Smooth muscle cell of the brain vasculature (primary cell): ENCODE measurements around the gene SAT2.

Source experiments
- DNase-seq: peaks from one replicate; pipeline ENCODE4 v3.0.0-alpha.2; 2012; ENCODE audit warnings: low read depth, low spot score

SAT2 gene

GRCh38 chr17:7591596-7591995 lies 36.0 kb downstream of the SAT2 start:
- no peak for DNase-seq

DNA sequence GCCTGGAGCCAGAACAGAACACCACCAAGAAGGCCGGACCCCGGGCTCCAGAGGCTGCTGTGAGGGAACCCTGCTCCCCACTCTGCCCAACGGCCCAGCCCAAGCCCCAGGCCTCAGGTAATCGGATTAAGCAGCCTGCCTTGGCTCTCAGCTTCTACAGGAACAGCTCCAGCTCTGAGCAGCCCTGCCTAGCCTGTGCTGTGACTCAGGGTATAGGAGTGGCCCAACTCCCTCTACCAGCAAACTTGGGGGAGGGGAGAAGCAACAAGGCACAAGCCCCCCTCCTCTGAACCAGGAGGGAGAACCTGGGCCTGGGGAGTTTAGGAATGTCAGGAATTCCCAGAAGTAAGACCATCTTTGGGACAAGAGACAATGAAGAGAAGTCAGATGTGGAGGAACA lies 36.9 kb downstream of the SAT2 start:
- no peak for DNase-seq

DNA sequence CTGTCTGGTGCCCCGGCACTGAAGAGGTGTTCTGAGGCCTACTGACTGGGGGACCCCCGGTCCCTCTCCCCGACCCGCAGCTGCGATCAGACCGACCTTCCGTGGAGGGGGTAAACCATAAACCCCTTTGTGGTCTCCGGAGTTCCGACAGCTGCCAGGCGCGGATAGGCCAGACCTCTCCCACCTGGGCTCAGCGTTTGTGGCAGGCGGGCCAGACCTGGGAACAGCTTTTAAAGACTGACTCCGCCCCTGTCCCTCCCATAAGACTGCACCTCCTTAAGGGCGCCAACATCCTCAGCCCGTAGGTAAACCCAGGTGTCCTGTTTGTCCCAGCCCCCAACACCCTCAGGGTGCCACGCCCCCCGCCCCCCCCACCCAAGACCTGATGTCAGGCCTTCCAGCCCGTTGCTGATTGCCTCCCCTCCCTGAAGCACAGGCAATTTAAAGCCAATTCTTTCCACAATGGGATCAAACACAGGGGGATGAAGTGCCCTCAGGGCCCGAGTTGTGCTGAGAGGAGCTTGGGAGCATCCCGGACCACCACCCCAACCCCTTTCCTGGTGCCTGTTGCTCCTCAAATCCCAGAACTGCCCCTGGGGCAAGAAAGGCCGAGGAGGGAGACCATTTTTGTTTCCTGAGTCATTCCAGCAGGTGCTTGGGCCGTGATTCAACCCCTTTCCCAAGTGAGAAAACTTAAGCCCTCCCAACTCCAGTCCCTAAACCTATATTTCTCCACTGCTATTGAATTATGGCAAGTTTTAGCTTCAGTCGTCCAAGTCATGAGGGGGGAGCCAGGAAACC lies 37.5 kb downstream of the SAT2 start, which contains the start of gene SOX15:
Gene SOX15, minus strand, starts transcription at position 204 of the 801 bp plus-strand sequence. CDS start 418 bp downstream, outside the sequence.
- no peak for DNase-seq

- peak; percentile 70 for DNase-seq
Observed at GRCh38 chr17:7589204-7589868, 38.3 kb downstream of the SAT2 start.

GRCh38 chr17:7588553-7589203 lies 38.9 kb downstream of the SAT2 start:
- no peak for DNase-seq

- DNase-seq: peak; percentile 43
Observed at GRCh38 chr17:7587420-7588151, 40.0 kb downstream of the SAT2 start.

DNA sequence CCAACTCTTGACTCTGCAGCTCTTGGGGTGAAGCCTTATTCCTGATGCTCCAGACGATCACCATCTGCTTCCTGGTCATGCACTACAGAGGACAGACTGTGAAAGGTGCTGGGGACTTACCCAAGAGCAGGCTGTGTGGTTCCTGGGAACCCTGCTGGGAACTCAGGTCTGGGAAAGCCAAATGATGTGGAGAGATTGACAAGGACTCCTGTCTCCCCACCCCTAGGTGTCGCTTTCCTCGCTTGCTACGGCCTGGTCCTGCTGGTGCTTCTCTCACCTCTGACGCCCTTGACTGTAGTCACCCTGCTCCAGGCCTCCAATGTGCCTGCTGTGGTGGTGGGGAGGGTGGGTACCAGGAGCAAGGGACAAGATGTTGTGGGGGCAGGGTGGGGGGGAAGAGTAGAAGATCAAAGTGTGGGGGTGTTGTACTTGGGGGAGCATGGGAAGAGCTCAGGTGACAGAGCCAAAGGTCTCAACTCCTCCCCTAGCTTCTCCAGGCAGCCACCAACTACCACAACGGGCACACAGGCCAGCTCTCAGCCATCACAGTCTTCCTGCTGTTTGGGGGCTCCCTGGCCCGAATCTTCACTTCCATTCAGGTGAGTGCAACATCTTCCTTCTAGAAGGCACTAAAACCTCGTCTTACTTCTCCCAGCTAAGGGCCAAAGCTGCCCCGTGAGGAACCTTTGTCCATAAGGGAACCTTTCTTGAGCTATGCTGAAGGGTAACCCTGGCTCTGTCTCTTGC lies 40.8 kb downstream of the SAT2 start:
- DNase-seq: no peak

DNA sequence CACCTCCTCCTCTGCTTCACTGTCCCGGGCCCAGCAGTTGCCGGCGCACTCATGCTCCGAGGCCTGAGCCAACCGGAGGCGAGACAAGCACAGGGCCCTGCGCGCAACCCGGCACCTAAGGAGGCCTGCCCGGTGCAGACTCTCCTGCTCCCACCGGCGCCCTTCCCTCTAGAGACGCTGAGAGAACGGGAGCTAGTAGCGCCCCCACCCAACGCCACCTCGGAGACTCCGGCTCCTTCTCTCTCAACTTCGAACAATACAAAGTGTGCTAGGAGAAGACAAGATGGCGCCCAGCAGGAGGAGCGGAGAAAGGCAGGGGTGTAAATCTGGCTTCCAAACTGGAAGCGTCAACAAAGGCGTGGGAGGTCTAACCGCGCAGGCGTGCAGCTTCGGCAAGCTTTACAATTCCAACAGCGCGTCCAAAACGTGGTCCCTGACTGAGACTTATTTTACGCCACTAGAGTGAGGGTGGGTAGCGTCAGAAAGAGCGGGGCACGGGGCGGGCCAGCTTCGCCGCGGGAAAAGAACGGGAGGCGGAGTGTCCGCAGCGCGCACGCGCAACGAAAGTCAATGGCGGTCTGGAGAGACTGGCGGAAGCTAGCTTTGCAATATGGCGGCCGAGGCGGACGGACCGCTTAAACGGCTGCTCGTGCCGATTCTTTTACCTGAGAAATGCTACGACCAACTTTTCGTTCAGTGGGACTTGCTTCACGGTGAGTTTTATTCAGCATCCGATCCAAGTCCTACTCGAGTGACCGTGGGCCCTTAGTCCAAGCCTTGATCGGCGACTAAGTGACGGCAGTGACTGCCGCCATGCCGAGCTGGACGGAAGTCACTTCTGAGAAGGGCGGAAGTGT lies 44.1 kb downstream of the SAT2 start, which contains the start of gene MPDU1:
Gene MPDU1, plus strand, starts transcription at position 600 of the 857 bp plus-strand sequence. Its CDS starts 11 bp downstream, at position 611.
- peak; percentile 95 for DNase-seq

- no peak for DNase-seq
Observed at GRCh38 chr17:7582396-7583252, 45.0 kb downstream of the SAT2 start.

DNA sequence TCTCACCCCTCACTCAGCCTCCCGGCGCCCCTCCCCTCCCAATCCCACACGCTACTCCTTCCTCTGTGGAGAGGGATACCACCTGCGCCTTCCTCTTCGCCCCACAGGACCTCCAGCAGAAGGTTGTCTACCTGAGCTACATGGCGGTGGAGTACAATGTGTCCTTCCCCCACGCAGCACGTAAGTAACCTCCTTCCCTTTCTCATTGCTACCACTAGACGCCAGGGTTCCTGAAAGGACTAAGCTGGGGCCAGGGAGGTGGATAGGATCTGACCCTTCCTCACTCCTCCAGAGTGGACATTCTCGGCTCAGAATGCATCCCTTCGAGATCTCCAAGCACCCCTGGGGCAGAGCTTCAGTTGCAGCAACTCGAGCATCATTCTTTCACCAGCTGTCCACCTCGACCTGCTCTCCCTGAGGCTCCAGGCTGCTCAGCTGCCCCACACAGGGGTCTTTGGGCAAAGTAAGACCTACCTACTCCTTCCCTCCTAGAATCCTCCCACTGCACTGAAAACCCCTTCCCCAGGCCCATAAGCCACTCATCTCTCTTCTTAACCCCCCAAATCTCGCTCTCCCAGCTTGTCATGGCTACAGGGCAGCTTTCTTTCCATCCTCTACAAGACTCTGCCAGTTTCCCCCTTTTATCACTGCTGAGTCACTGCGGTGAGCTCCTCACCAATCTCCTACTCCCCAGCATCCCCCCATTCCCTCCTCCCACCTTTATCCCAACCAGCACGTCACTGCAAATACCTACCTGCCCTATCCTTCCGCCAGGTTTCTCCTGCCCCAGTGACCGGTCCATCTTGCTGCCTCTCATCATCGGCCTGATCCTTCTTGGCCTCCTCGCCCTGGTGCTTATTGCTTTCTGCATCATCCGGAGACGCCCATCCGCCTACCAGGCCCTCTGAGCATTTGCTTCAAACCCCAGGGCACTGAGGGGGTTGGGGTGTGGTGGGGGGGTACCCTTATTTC lies 46.7 kb downstream of the SAT2 start:
- DNase-seq: no peak

GRCh38 chr17:7579834-7580603 lies 47.6 kb downstream of the SAT2 start:
- DNase-seq: no peak

DNA sequence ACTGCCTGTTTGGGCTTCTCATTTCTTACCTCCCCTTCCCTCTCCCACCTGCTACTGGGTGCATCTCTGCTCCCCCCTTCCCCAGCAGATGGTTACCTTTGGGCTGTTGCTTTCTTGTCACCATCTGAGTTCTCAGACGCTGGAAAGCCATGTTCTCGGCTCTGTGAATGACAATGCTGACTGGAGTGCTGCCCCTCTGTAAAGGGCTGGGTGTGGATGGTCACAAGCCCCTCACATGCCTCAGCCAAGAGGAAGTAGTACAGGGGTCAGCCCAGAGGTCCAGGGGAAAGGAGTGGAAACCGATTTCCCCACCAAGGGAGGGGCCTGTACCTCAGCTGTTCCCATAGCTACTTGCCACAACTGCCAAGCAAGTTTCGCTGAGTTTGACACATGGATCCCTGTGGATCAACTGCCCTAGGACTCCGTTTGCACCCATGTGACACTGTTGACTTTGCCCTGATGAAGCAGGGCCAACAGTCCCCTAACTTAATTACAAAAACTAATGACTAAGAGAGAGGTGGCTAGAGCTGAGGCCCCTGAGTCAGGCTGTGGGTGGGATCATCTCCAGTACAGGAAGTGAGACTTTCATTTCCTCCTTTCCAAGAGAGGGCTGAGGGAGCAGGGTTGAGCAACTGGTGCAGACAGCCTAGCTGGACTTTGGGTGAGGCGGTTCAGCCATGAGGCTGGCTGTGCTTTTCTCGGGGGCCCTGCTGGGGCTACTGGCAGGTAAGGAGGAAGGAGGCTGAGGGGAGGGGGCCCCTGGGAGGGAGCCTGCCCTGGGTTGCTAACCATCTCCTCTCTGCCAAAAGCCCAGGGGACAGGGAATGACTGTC lies 48.4 kb downstream of the SAT2 start, which contains the start of gene CD68:
Gene CD68, plus strand, starts transcription at position 638 of the 833 bp plus-strand sequence. Its CDS starts 40 bp downstream, at position 678.
- no peak for DNase-seq

DNA sequence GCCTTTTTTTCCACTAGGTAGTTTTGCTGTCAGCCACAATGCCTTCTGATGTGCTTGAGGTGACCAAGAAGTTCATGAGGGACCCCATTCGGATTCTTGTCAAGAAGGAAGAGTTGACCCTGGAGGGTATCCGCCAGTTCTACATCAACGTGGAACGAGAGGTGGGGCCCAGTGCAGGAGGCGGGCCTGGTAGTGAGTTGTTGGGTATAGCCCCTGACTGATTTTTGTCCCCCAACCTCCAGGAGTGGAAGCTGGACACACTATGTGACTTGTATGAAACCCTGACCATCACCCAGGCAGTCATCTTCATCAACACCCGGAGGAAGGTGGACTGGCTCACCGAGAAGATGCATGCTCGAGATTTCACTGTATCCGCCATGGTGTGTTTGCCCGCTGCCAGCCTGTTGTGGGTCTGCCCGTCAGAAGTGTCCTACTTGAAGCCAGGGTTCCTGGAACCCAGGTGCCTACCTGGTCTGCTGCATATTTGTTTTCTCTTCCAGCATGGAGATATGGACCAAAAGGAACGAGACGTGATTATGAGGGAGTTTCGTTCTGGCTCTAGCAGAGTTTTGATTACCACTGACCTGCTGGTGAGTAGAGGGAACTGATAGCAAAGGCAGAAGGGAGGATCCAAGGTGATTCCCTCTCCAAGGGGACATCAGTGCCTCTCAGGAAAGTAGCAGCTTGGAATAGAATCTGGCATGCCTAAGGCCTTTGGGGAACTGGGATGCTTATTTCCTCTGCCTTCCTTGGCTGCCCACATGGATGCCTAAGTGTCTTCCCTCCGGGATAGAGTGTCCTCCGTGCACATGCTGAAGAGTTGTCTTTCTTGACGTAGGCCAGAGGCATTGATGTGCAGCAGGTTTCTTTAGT lies 50.1 kb downstream of the SAT2 start:
- DNase-seq: no peak

- DNase-seq: no peak
Observed at GRCh38 chr17:7576432-7576937, 51.1 kb downstream of the SAT2 start.
